Measurements from ENCODE around the gene UBAC1. TPM values are rescaled to one million over a fixed set of nuclear protein-coding genes. Genes with fewer than 3 reads are reported as not detected.

UBAC1 gene
- total RNA-seq, 1 experiment from 2014 or later = 55.6 TPM

GRCh38 chr9:135890190-135891026 is 70.8 kb downstream of the UBAC1 start:
- DNase-seq (ENCODE audit: low spot score) (no peak), ATAC-seq (no peak)
- H3K36me3 Mint-ChIP-seq = no peaks in the 10 kb centered on the region
- H3K27ac Mint-ChIP-seq = peak overlapping the region; percentile 87
- CTCF ChIA-PET = interaction anchor here (0.5 to 2.7 kb wide), 2 partner anchors 17 to 248 kb away, joined by 4 to 9 read pairs; partner anchors contain the start of gene CAMSAP1
- H3K27me3 Mint-ChIP-seq (ENCODE audit: low read depth) = no peaks in the 10 kb centered on the region; the same call in 1 of the 2 replicates
- H3K4me3 Mint-ChIP-seq = no peak overlapping the region
- POLR2A ChIA-PET = no interaction called here
- TF ChIP-seq, protein P1, sequence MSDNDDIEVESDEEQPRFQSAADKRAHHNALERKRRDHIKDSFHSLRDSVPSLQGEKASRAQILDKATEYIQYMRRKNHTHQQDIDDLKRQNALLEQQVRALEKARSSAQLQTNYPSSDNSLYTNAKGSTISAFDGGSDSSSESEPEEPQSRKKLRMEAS (CRISPR knock-in tag; IDR thresholded peaks at IDR 0.05) = no peak
- TF ChIP-seq E2F4 (CRISPR knock-in tag; IDR thresholded peaks at IDR 0.05; ENCODE audit: borderline replicate concordance, low read depth) (no peak), ZBTB21 (CRISPR knock-in tag; IDR thresholded peaks at IDR 0.05; ENCODE audit: borderline replicate concordance) (no peak), ELF4 (CRISPR knock-in tag; IDR thresholded peaks at IDR 0.05; ENCODE audit: low read depth) (no peak), GTF2I (CRISPR knock-in tag; conservative IDR thresholded peaks at IDR 0.05) (no peak), RELA (CRISPR knock-in tag; IDR thresholded peaks at IDR 0.05; ENCODE audit: borderline replicate concordance) (no peak)
- TF ChIP-seq, protein P2, sequence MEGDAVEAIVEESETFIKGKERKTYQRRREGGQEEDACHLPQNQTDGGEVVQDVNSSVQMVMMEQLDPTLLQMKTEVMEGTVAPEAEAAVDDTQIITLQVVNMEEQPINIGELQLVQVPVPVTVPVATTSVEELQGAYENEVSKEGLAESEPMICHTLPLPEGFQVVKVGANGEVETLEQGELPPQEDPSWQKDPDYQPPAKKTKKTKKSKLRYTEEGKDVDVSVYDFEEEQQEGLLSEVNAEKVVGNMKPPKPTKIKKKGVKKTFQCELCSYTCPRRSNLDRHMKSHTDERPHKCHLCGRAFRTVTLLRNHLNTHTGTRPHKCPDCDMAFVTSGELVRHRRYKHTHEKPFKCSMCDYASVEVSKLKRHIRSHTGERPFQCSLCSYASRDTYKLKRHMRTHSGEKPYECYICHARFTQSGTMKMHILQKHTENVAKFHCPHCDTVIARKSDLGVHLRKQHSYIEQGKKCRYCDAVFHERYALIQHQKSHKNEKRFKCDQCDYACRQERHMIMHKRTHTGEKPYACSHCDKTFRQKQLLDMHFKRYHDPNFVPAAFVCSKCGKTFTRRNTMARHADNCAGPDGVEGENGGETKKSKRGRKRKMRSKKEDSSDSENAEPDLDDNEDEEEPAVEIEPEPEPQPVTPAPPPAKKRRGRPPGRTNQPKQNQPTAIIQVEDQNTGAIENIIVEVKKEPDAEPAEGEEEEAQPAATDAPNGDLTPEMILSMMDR (IDR thresholded peaks at IDR 0.05) = no peak
- H3K4me1 Mint-ChIP-seq = peaks cover 93% of the 10 kb centered on the region
- no peaks in the 10 kb centered on the region; the same call in 1 of the 2 replicates for H3K9me3 Mint-ChIP-seq

DNA sequence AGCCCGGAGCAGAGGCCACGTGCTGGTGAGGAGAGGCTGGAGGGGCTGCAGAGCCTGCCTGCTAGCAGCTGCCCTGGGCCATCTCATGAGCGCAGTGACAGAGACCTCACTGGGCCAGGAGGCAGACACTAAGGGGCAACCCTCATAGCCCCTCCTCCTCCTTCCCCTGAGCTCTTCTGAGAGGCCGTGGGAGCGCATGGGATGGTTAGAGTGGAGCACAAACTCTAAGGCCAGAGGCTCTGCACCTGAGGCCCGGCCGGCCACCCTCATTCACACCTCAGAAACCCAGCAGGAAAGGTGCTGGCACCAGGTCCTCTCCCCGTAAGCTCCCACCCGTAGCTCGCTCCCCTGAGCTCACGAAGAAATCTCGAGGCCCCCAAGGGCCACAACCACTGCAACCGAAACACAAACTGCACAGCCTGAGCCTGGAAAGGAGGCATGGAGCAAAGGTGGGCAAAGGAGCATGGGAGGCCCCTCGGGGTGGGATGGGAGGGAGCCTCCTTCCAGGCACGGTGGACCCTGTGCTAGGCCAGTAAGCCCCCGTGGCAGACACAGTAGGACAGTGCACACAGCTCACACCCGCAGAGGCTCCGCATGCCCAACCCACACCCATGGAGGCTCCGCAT is 71.5 kb downstream of the UBAC1 start:
- no peak overlapping the region for H3K4me3 Mint-ChIP-seq
- peaks cover 93% of the 10 kb centered on the region for H3K4me1 Mint-ChIP-seq
- TF ChIP-seq MXD4 (CRISPR knock-in tag; IDR thresholded peaks at IDR 0.05; ENCODE audit: borderline replicate concordance) (no peak), ZNF423 (CRISPR knock-in tag; IDR thresholded peaks at IDR 0.05) (no peak), E2F5 (CRISPR knock-in tag; IDR thresholded peaks at IDR 0.05) (no peak), SP1 (CRISPR knock-in tag; conservative IDR thresholded peaks at IDR 0.05) (no peak), TEAD4 (CRISPR knock-in tag; IDR thresholded peaks at IDR 0.05) (no peak), ZNF138 (CRISPR knock-in tag; conservative IDR thresholded peaks at IDR 0.05) (no peak), SMAD3 (CRISPR knock-in tag; IDR thresholded peaks at IDR 0.05; ENCODE audit: borderline replicate concordance) (no peak), E2F4 (CRISPR knock-in tag; IDR thresholded peaks at IDR 0.05; ENCODE audit: borderline replicate concordance, low read depth) (no peak), MYBL2 (CRISPR knock-in tag; IDR thresholded peaks at IDR 0.05) (no peak), NFE2L1 (CRISPR knock-in tag; IDR thresholded peaks at IDR 0.05) (no peak)
- TF ChIP-seq, protein P3, sequence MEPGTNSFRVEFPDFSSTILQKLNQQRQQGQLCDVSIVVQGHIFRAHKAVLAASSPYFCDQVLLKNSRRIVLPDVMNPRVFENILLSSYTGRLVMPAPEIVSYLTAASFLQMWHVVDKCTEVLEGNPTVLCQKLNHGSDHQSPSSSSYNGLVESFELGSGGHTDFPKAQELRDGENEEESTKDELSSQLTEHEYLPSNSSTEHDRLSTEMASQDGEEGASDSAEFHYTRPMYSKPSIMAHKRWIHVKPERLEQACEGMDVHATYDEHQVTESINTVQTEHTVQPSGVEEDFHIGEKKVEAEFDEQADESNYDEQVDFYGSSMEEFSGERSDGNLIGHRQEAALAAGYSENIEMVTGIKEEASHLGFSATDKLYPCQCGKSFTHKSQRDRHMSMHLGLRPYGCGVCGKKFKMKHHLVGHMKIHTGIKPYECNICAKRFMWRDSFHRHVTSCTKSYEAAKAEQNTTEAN (CRISPR knock-in tag; IDR thresholded peaks at IDR 0.05) = no peak
- TF ChIP-seq, protein P1 (CRISPR knock-in tag; IDR thresholded peaks at IDR 0.05) = no peak
- no peaks in the 10 kb centered on the region; the same call in 1 of the 2 replicates for H3K27me3 Mint-ChIP-seq (ENCODE audit: low read depth)
- DNase-seq (ENCODE audit: low spot score) = no peak
- no peaks in the 10 kb centered on the region for H3K36me3 Mint-ChIP-seq
- H3K9me3 Mint-ChIP-seq = no peaks in the 10 kb centered on the region
- H3K27ac Mint-ChIP-seq = peak overlapping the region; percentile 86
- ChIA-PET POLR2A (no interaction called here), CTCF (interaction anchor here (0.7 to 2.7 kb wide), 2 partner anchors 249 to 297 kb away, joined by 3 to 9 read pairs; no protein-coding TSS in a partner anchor)
- no peak for ATAC-seq

Measured in WTC11 (cell line).